ENCODE results near the gene NPC1.
"Not testable (repeated sequence)": the region's sequence is repeated elsewhere in the genome, so short reads cannot be mapped to it uniquely, and the experiment has no call there.

The NPC1 gene

GRCh38 chr18:23523429-23524212 is 62.7 kb downstream of the NPC1 start:
- no peak for DNase-seq (ENCODE audit: low read depth in 2 of 2)

DNA sequence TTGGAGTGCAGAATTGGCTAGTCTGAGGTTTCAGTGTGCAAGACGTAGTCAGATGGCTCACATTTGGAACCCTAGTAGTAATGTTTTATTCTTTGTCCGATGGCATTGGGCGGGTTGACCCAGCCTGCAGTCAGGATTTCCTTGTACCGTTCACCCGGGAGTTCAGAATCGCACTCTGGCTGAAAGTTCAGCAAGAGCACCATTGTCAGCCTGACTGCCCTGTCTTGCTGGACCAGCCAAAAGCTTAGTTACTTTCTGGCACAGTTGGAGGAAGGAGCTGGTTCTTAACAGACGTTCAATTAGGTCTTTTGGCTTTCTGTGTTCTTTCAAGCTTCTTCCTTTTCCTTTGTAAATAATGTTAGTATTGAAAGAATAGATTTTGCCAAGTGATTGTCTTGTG is 64.4 kb downstream of the NPC1 start:
- no peak for DNase-seq (ENCODE audit: low read depth in 2 of 2)

GRCh38 chr18:23521271-23521670 is 65.0 kb downstream of the NPC1 start:
- DNase-seq (ENCODE audit: low read depth in 2 of 2), result no peak

- no peak for DNase-seq (ENCODE audit: low read depth in 2 of 2)
These were observed 66.6 kb downstream of the NPC1 start for GRCh38 chr18:23519734-23520133.

GRCh38 chr18:23515911-23516546 is 70.3 kb downstream of the NPC1 start:
- peak; percentile 52 to 61 for DNase-seq (ENCODE audit: low read depth in 2 of 2)

GRCh38 chr18:23512641-23513040 is 73.7 kb downstream of the NPC1 start:
- DNase-seq (ENCODE audit: low read depth in 2 of 2), result no peak

GRCh38 chr18:23512216-23512615 is 74.1 kb downstream of the NPC1 start:
- DNase-seq (ENCODE audit: low read depth in 2 of 2), result not testable (repeated sequence)

GRCh38 chr18:23510923-23511322 is 75.4 kb downstream of the NPC1 start:
- DNase-seq (ENCODE audit: low read depth in 2 of 2), result not testable (repeated sequence)

DNA sequence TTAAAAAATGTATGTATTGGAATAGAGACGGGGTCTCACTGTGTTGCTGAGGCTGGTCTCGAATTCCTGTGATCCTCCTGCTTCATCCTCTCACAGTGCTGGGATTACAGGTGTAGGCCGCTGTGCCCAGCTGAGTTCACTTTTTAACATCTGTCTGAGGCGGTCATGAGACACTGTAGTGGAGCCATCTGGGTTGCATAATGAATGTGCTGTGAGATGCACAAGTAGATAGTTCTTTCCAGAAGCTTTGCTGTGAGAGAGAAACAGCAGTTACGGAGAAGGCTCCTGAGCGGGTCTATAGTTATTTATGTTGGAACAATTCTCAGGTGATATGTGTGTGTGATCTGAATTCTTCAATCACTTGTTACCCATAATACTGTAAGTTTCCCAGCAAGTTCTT is 79.9 kb downstream of the NPC1 start:
- DNase-seq (ENCODE audit: low read depth in 2 of 2), result no peak

DNA sequence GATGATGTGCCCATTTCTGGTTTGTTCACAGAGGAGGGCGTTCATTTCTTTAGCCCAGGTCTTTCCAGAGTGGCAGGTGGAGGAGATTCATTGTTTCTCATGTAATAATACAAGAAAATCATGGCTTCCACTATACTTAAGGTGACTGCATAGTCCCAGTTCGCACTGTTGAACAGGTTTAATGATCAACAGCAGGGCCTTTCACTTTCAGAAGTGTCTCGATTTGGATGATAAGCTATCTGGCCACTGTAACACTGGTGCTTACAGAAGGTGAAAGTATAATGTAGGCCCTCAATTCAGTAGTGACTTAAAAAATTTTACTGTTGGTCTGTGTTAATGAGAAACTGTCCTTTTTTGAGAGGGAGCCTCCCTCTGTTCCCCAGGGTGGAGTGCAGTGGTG is 81.6 kb downstream of the NPC1 start:
- no peak for DNase-seq (ENCODE audit: low read depth in 2 of 2)

DNA sequence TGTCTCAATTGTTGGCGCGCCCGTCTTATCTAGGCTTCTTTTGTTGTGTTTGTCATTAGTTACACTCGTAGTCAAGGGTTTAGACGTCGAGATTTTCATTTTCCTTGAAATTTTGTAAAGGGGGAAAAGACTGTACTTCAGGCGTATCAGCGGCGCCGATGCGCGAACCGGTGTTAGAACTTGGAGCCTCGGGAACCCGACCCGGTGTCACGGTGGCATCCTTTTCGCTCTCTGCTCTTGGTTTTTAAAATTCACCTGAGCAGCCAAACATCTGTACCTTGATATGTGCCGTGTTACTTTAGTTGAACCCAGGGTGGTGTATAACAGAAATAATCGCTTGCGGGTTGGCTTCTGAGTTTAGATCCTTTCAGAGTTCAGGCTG is 82.4 kb downstream of the NPC1 start:
- no peak for DNase-seq (ENCODE audit: low read depth in 2 of 2)

- peak; percentile 94 to 98 for DNase-seq (ENCODE audit: low read depth in 2 of 2)
These were observed 83.0 kb downstream of the NPC1 start, which contains the start of gene RMC1 for GRCh38 chr18:23503038-23503962. Gene RMC1 (plus strand): TSS chr18:23503511. CDS start chr18:23503619, 108 bp downstream.

DNA sequence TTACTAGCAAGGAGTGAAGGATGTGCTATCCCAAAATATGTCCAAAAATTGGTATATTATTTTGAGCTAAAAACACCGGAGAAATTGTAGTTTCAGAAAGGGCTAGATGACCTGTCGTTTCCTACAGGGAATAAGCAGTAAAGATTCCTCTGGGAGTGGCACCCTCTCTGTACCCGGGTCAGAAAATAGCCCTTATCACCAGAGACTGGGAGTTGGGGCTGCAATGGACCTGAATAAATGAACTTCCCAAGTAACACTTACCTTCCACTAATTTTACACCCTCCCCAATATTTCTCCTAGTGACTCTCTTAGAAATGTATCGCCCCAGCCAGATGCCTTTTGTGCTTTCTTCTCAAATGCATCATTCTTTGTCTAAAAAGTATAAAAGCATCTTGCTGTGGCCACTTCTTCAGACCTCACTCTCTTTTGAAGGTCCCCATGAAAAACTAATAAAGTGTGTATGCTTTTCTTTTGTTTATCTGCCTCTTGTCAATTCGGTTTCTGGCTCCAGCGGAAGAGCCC is 83.7 kb downstream of the NPC1 start:
- no peak for DNase-seq (ENCODE audit: low read depth in 2 of 2)

DNA sequence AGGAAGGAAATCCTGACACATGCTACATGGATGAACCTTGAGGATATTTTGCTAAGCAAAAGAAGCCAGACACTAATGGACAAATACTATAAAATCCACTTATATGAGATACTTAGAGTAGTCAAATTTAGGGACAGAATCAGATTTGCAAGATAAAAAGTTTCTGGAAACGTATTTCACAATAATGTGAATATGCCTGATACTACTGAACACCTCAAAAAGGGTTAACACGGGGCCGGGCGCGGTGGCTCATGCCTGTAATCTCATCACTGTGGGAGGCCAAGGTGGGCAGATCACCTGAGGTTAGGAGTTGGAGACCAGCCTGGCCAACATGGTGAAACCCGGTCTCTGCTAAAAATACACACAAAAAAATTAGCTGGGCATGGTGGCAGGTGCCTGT is 84.7 kb downstream of the NPC1 start:
- no peak for DNase-seq (ENCODE audit: low read depth in 2 of 2)

DNA sequence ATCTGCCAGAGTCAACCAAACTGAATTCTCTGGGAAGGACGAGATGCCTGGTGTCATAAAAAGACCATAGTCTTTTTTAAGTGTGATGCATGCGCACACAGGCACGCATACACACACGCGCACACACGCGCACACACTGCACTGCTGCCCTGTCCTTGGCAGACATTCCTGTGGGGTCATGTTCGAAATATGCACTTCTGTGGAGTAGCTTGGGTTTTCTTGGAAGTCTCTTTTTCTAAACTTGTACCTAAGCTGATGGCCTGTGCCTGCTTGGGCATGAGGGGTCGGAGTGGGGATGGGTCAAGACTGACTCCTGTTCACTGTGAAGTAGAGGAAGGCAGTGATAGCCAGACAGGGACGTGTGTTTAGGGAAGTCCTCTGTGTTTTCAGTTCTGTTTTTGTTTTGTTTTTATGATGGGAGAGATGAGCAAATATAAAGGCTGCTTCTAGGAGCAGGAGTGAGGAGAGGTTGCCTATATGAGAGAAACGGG is 87.0 kb downstream of the NPC1 start:
- DNase-seq (ENCODE audit: low read depth in 2 of 2), result no peak

DNA sequence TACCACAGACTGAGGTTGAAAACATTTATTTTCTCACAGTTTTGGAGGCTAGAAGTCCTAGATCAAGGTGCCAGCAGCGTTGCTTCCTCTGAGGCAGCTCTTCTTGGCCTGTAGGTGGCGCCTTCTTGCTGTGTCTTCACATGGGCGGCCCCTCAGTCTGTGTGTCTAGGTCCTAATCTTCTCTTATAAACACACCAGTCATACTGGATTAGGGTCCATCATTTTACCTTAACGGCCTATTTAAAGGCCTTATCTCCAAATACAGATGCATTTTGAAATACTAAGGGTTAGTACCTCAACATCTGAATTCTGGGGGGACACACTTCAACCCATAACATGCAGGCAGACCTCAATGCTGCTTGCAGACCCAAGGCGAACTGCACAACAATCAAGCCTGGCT is 87.4 kb downstream of the NPC1 start:
- peak; percentile 37 to 60 for DNase-seq (ENCODE audit: low read depth in 2 of 2)

GRCh38 chr18:23498117-23498516 is 88.2 kb downstream of the NPC1 start:
- DNase-seq (ENCODE audit: low read depth in 2 of 2), result no peak

GRCh38 chr18:23495723-23496440 is 90.4 kb downstream of the NPC1 start:
- DNase-seq (ENCODE audit: low read depth in 2 of 2), result no peak

GRCh38 chr18:23494992-23495391 is 91.3 kb downstream of the NPC1 start:
- DNase-seq (ENCODE audit: low read depth in 2 of 2), result no peak

GRCh38 chr18:23493654-23494053 is 92.7 kb downstream of the NPC1 start:
- DNase-seq (ENCODE audit: low read depth in 2 of 2), result no peak

GRCh38 chr18:23489586-23489985 is 96.7 kb downstream of the NPC1 start:
- not testable (repeated sequence) for DNase-seq (ENCODE audit: low read depth in 2 of 2)
